ENCODE results near the gene CHD6.

CHD6 gene

GRCh38 chr20:41392871-41393704 is 225.1 kb downstream of the CHD6 start:
- DNase-seq (ENCODE audit: low spot score) = no peak

- no peak for DNase-seq (ENCODE audit: low spot score)
Measured at GRCh38 chr20:41392295-41392694, 225.9 kb downstream of the CHD6 start.

DNA sequence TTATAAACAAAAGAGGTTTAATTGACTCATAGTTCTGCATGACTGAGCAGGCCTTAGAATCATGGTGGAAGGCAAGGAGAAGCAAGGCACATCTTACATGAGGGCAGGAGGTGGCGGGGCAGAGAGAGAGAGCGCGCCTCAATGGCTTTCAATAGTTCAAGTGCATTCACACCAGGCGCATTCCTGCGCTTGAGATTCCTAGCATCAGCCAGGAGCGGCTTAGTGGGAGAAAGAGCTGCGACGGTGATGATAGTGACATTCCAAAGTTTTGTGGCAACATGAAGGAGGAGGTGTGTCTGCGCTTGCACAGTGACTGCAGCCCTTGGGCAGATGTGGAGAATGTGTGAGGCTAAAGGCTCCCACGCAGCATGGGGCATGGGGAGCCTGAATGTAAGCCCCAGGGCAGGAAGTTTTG is 226.6 kb downstream of the CHD6 start:
- no peak for DNase-seq (ENCODE audit: low spot score)

- no peak for DNase-seq (ENCODE audit: low spot score)
Measured at GRCh38 chr20:41390889-41391288, 227.3 kb downstream of the CHD6 start.

GRCh38 chr20:41387444-41387851 is 230.7 kb downstream of the CHD6 start:
- no peak for DNase-seq (ENCODE audit: low spot score)

DNA sequence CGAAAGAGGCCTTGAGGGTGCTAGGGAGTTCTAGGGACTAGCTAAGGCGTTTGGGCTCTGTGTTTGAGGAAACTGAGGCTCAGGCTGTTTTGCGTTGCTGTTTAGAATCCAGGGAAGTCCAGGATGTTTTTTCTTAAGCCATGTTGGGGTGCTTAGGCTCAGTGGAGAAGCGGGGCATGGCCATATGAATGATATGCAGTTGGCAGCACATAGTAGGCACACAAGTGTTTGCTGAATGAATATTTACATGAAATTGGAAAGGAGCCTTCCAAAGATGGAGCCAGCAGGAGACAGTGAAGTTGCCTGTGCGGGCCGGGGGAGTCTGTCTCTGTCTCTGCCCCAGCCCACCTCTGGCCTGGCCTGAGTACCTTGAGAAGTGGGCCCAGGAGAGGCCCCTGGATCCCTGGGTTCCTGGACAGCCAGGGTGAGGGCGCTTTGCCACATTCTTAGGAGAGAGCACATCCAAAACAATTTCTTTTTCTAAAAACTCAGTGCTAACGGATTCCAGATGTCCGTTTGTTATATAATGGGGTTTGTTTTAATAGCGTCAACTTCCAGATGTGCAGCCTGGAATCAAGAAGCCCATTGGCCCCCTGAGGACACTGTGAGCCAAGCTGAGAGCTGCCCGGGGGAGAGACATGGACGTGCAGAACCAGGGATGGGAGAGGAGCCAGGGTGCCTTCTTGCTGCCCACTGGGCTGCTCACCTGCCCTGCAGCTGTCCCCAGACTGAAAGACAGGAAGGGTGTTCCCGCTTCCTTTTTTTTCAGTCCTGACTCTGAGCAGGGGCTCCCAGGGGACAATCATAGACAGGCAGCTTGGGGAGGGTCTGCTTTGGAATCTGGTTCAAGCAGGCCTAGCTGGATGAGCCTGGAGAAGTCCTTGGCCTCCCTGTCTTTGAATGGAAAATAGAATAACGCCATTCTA is 231.4 kb downstream of the CHD6 start:
- no peak for DNase-seq (ENCODE audit: low spot score)

GRCh38 chr20:41382791-41383305 is 235.3 kb downstream of the CHD6 start:
- no peak for DNase-seq (ENCODE audit: low spot score)

DNA sequence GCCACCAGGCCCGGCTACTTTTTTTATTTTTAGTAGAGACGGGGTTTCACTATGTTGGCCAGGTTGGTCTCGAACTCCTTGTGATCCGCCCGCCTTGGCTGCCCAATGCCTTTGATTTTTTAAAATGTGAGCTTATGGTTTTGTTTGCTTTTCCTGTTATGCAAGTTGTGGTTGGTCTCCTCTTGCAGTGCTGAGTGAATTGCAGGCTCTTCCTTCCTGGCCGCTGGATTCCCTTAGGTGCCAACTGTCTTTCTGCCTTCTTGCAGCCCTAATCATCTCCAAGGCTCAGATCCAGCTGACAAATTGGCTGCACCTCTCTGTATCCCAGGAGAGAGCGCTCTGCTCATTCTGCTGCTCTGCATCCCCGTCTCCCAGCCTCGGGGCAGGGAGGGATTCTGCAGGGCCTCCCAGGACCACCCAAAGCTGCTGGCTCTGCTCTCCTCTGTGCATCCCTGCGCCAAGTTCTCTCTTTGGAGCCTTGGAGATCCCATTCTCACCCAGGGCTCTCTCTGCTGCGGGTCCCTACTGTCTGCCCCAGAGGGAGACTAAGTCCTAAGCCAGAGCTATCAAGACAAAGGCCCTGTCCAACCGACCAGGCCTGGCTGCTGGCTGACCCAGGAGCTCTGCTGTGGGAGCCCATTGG is 237.5 kb downstream of the CHD6 start:
- DNase-seq (ENCODE audit: low spot score) = no peak

DNA sequence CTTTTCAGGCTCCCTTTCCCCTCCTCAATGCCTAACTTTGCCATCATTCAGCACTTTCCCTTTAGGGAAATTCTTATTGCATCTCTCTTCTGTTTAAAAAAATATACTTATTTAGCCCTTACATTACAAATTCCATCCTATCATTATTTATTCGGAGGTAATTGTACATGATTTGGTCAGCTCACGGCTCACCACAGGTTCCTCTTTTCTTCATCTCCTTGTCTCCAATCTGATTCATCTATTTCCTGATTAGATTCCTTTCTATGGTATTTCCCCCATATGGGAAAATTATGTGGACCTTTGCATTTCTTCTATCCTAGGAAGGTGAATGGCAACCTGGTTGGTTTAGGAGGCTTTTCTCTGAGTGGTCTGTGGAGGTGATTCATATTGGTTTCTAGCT is 238.6 kb downstream of the CHD6 start:
- DNase-seq (ENCODE audit: low spot score) = no peak

GRCh38 chr20:41377275-41377674 is 240.9 kb downstream of the CHD6 start:
- no peak for DNase-seq (ENCODE audit: low spot score)

DNA sequence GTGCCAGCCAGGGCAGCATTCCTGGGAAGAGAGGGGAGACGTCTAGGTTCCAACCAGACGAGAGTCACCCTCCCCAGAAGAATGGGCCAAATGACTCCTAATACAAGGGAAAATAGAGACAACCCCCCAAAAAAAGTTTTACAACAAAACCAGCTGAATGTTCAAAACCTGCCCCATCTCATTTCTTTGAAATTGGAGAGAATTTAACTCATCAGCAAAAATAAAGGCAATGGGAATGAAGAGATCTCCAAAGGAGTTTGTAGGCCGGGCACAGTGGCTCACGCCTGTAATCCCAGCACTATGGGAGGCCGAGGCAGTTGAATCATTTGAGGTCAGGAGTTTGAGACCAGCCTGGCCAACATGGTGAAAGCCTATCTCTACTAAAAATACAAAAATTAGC is 241.8 kb downstream of the CHD6 start:
- no peak for DNase-seq (ENCODE audit: low spot score)

- DNase-seq (ENCODE audit: low spot score) = no peak
Measured at GRCh38 chr20:41375846-41376245, 242.3 kb downstream of the CHD6 start.

DNA sequence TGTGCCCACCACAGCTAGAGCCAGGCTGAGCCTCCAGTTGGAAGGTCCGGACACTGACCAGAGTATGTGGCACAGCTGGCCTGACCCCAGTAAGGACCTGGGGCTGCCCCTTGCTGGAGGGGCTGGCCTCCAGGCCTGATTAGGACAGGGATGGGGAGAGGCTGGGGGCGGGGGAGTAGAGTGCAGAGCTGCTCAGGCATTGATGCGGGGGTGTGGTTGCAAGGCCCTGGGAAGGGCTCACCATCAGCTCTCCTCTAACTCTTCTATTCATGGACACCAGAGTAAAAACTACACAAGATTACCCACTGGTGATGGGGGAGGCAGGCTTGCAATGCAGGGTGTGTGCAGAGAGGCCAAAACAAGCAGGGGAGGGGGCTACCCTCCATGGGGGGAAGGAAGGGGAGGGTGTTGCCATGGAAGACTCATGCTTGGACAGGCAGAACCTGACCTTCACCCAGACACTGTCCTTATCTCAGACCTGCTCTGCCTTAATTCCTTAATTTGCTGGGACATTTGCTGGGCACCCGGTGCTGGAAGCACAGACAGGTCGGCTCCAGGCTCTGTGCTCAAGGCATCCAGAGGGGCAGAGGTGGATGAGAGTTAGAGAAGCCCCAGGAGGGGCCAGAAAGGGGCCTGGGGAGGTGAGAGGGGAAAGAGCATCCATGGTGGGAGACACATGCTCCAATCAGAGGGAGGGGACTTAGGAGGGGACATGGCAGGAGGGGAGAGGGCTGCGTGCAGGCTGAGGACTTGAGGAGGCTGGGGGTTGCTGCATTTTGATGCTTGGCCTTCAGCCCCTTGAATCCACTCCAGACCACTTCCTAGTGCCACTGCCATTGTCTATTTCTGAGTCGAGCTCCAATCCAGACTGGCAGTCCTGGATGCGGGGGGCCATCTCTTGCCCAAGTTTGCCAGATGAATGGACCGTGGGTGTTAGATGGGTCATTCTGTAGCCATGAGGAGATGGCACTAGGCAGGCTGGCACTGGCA is 244.0 kb downstream of the CHD6 start:
- no peak for DNase-seq (ENCODE audit: low spot score)

GRCh38 chr20:41373251-41373783 is 244.9 kb downstream of the CHD6 start:
- no peak for DNase-seq (ENCODE audit: low spot score)

GRCh38 chr20:41371371-41371770 is 246.8 kb downstream of the CHD6 start:
- no peak for DNase-seq (ENCODE audit: low spot score)

DNA sequence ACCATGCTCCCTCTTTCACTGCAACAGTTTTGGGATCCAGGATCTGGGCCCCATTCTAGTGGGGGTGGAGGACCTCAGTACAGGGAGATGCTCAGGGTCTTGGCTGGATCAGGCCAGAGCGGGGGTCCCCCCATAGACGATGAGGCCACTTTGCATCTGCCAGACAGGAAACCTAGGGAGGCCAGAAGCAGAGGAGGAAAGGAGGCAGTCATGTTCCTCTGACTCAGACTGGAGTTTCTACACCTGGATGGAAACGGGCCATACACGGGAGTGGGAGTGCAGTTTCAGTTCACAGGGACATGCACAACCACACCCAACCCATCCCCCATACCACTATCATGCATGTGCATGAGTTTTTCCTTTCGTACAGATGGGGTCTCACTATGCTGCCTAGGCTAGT is 248.0 kb downstream of the CHD6 start:
- no peak for DNase-seq (ENCODE audit: low spot score)

DNA sequence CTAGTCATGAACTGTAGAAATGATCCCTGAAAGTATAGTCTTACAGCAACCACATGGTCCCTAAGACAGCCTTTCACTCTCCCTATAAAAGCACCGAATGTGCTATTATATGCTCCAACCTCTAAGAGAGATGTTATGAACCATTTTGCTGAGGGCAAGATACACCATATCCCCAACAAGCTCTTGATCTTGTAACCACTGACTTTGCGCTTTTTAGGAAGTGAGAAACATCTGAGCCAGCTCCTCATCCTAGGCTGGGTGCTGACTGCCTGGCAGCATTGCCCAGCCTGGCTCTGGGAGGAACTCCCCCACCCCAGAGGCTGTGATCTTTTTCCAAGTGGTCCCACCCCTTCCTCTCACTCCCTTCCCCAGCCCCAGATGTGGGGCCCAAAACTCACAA is 248.5 kb downstream of the CHD6 start:
- DNase-seq (ENCODE audit: low spot score) = no peak

DNA sequence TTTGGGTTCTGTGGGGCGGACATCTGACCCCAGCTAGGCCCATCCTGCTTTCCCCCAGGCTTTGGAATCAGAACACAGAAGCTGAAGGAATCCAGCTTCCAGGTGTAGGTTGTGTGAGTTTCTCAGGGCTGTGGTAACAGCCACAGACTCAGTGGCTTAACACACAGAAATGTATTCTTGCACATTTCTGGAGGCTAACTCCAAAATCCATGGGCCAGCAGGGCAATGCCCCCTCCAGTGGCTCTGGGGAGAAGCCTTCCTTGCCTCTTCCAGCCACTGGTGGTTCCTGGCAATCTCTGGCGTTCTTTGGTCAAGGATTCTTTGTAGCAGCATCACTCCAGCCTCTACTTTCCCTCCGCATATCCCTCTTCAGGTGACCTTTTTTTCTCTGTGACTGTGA is 250.2 kb downstream of the CHD6 start:
- no peak for DNase-seq (ENCODE audit: low spot score)

- no peak for DNase-seq (ENCODE audit: low spot score)
Measured at GRCh38 chr20:41367393-41367695, 250.8 kb downstream of the CHD6 start.

GRCh38 chr20:41366546-41367392 is 251.4 kb downstream of the CHD6 start, which contains the start of gene EMILIN3:
TSS of gene EMILIN3 (minus strand) at chr20:41366818. CDS start at chr20:41366634, 184 bp downstream.
- no peak for DNase-seq (ENCODE audit: low spot score)

All from CD4-positive, alpha-beta T cell treated with Interleukin-15 for 4 hours (primary cell).